CD14-positive monocyte (primary cell): ENCODE measurements around the gene RAB26. TPM values are rescaled to one million over a fixed set of nuclear protein-coding genes. Genes with fewer than 3 reads are reported as not detected.
A peak's percentile ranks its signal among the peaks of the same experiment; 100 is the strongest.
"Not testable (repeated sequence)": the region's sequence is repeated elsewhere in the genome, so short reads cannot be mapped to it uniquely, and the experiment has no call there.

Source experiments
- DNase-seq, 3 donors: peaks; one replicate each; pipeline ENCODE4 v3.0.0-alpha.2; 2011 to 2022
- H2AFZ ChIP-seq: 2 replicates; pipeline ENCODE4 v1.6.0; 2012; ENCODE audit warnings: mild to moderate bottlenecking, low read depth, low read length, inconsistent platforms; ENCODE audit not compliant: insufficient read depth, poor library complexity, severe bottlenecking
- H3K27ac ChIP-seq, 2 donors: 1 replicate in 1 of 2; 2 replicates in 1 of 2; pipeline ENCODE4 v1.5.1; 2012 to 2013; ENCODE audit warnings: low read length in 2 of 2, control low read depth in 1 of 2, inconsistent platforms in 1 of 2, low read depth in 1 of 2, mild to moderate bottlenecking in 1 of 2
- H3K27me3 ChIP-seq, 2 donors: one replicate each; pipeline versions ENCODE4 v1.6.0 to v1.6.1; 2011 to 2013; ENCODE audit warnings: low read length in 2 of 2; ENCODE audit not compliant: control insufficient read depth in 2 of 2, insufficient read depth in 2 of 2
- H3K36me3 ChIP-seq, 2 donors: replicated peaks in 1 of 2; 1 replicate in 1 of 2; 2 replicates in 1 of 2; pipeline versions ENCODE4 v1.5.1 to v1.6.1; 2012 to 2013; ENCODE audit warnings: low read length in 2 of 2, control low read depth in 1 of 2, inconsistent platforms in 1 of 2, mild to moderate bottlenecking in 1 of 2; ENCODE audit not compliant: insufficient read depth in 2 of 2, control insufficient read depth in 1 of 2
- H3K4me1 ChIP-seq, 2 donors: 1 replicate in 1 of 2; 2 replicates in 1 of 2; pipeline versions ENCODE4 v1.5.1 to v1.6.1; 2012 to 2013; ENCODE audit warnings: low read length in 2 of 2, control low read depth in 1 of 2, inconsistent platforms in 1 of 2, mild to moderate bottlenecking in 1 of 2, moderate library complexity in 1 of 2; ENCODE audit not compliant: insufficient read depth in 2 of 2, control insufficient read depth in 1 of 2
- H3K4me2 ChIP-seq: replicated peaks from 2 replicates; pipeline ENCODE3; 2012; ENCODE audit warnings: low read length, moderate library complexity, mild to moderate bottlenecking; ENCODE audit not compliant: poor library complexity, severe bottlenecking; ENCODE audit errors: extremely low read depth
- H3K4me3 ChIP-seq, 3 experiments: fragments of 200-600 bp in 1 of 3; sonication (generic) in 1 of 3; replicated peaks in 1 of 3; 1 replicate in 2 of 3; 2 replicates in 1 of 3; pipeline ENCODE4 v1.5.1; 2011 to 2013; ENCODE audit warnings: low read length in 3 of 3, mild to moderate bottlenecking in 3 of 3, control low read depth in 2 of 3, low read depth in 2 of 3, inconsistent platforms in 1 of 3, moderate library complexity in 1 of 3
- H3K79me2 ChIP-seq: 2 replicates; pipeline ENCODE4 v1.6.0; 2012; ENCODE audit warnings: mild to moderate bottlenecking, control low read depth, inconsistent platforms, low read length, moderate library complexity; ENCODE audit not compliant: insufficient read depth
- H3K9ac ChIP-seq: 2 replicates; pipeline ENCODE4 v1.6.0; 2017; ENCODE audit warnings: low read length, mild to moderate bottlenecking; ENCODE audit not compliant: insufficient read depth, poor library complexity, severe bottlenecking
- H3K9me3 ChIP-seq, 2 donors: replicated peaks in 1 of 2; 1 replicate in 1 of 2; 2 replicates in 1 of 2; pipeline versions ENCODE4 v1.5.1 to v1.6.1; 2012 to 2013; ENCODE audit warnings: low read length in 2 of 2, control low read depth in 1 of 2; ENCODE audit not compliant: control insufficient read depth in 1 of 2, insufficient read depth in 1 of 2
- H4K20me1 ChIP-seq: 2 replicates; pipeline ENCODE4 v1.6.0; 2012; ENCODE audit warnings: mild to moderate bottlenecking, low read length, control low read depth, moderate library complexity; ENCODE audit not compliant: insufficient read depth
- H3K27ac Mint-ChIP-seq, 7 donors: one replicate each; pipeline ENCODE4 v1.8.0; 2020; ENCODE audit warnings: mild to moderate bottlenecking in 7 of 7, mixed read lengths in 7 of 7, moderate library complexity in 6 of 7, inconsistent platforms in 2 of 7
- H3K27me3 Mint-ChIP-seq, 3 donors: one replicate each; pipeline ENCODE4 v1.8.0; 2021 to 2022; ENCODE audit warnings: low read depth in 3 of 3, mild to moderate bottlenecking in 3 of 3, mixed read lengths in 3 of 3, moderate library complexity in 3 of 3, inconsistent platforms in 1 of 3
- H3K36me3 Mint-ChIP-seq, 2 donors: one replicate each; pipeline ENCODE4 v1.8.0; 2020; ENCODE audit warnings: mixed read lengths in 2 of 2, inconsistent platforms in 1 of 2, mild to moderate bottlenecking in 1 of 2
- H3K4me1 Mint-ChIP-seq: one replicate; pipeline ENCODE4 v1.8.0; 2020; ENCODE audit warnings: mild to moderate bottlenecking, mixed read lengths
- H3K4me3 Mint-ChIP-seq, 2 donors: one replicate each; pipeline ENCODE4 v1.8.0; 2020; ENCODE audit warnings: mild to moderate bottlenecking in 2 of 2, mixed read lengths in 2 of 2, moderate library complexity in 1 of 2
- H3K9me3 Mint-ChIP-seq, 7 donors: one replicate each; pipeline ENCODE4 v1.8.0; 2020 to 2022; ENCODE audit warnings: mixed read lengths in 7 of 7, mild to moderate bottlenecking in 6 of 7, moderate library complexity in 6 of 7, inconsistent platforms in 2 of 7
- WGBS: methylation state at CpG from one replicate; pipeline ENCODE4 v1.1.5; 2013; ENCODE audit warnings: missing lambda C conversion rate; ENCODE audit not compliant: insufficient coverage; 5-methylcytosine and 5-hydroxymethylcytosine counted together
- intact Hi-C, 2 donors: fragments of 100-400 bp; cut with micrococcal nuclease; formaldehyde crosslinking; loops; one replicate each; pipeline versions ENCODE4 v1.15.0 to v1.15.1; 2023
- polyA plus RNA-seq, 3 donors: library from polyadenylated mRNA; depleted of rRNA in 1 of 3; unstranded in 2 of 3; stranded (reverse) in 1 of 3; fragments of 300-500 nt in 2 of 3; fragments of >200 nt in 1 of 3; fragmentation: Illumina TruSeq in 2 of 3; gene quantifications; 1 replicate in 2 of 3; 2 replicates in 1 of 3; pipeline ENCODE4 v1.2.3, GENCODE V29; 2012 to 2021

The RAB26 gene
- polyA plus RNA-seq, 3 donors, result not detected

GRCh38 chr16:2111412-2112335 lies 36.8 kb upstream of the RAB26 start:
- H3K4me1 Mint-ChIP-seq, H3K9me3 Mint-ChIP-seq, H2AFZ ChIP-seq, H3K79me2 ChIP-seq, H3K27me3 ChIP-seq, intact Hi-C loops, H3K27me3 Mint-ChIP-seq, H3K4me1 ChIP-seq, DNase-seq, H3K4me3 Mint-ChIP-seq, H3K27ac ChIP-seq, H4K20me1 ChIP-seq, H3K4me3 ChIP-seq, H3K9ac ChIP-seq, H3K27ac Mint-ChIP-seq, H3K4me2 ChIP-seq, H3K9me3 ChIP-seq: not testable (repeated sequence)
- 96% methylated on average over 38 of the region's 65 CpGs for WGBS
- H3K36me3 ChIP-seq, result peaks cover 16 to 21% of the 10 kb centered on the region in 2 donors
- H3K36me3 Mint-ChIP-seq, result peaks cover 22 to 44% of the 10 kb centered on the region in 2 donors

GRCh38 chr16:2112539-2113106 lies 35.8 kb upstream of the RAB26 start:
- WGBS, result 96% methylated on average over 21 of the region's 30 CpGs
- H3K79me2 ChIP-seq, H3K27ac Mint-ChIP-seq, H3K27ac ChIP-seq, intact Hi-C loops, H3K4me1 Mint-ChIP-seq, H3K27me3 ChIP-seq, H3K4me3 ChIP-seq, H3K9me3 Mint-ChIP-seq, H3K4me3 Mint-ChIP-seq, H3K9me3 ChIP-seq, DNase-seq, H4K20me1 ChIP-seq, H3K4me1 ChIP-seq, H2AFZ ChIP-seq, H3K9ac ChIP-seq, H3K4me2 ChIP-seq, H3K27me3 Mint-ChIP-seq: not testable (repeated sequence)
- H3K36me3 Mint-ChIP-seq, result peaks cover 20 to 44% of the 10 kb centered on the region in 2 donors
- H3K36me3 ChIP-seq, result peaks cover 16 to 21% of the 10 kb centered on the region in 2 donors

- H3K27ac Mint-ChIP-seq, H2AFZ ChIP-seq, H3K9me3 Mint-ChIP-seq, H3K27me3 Mint-ChIP-seq, H3K4me1 Mint-ChIP-seq, H3K27ac ChIP-seq, H3K9me3 ChIP-seq, H3K4me1 ChIP-seq, H4K20me1 ChIP-seq, H3K4me2 ChIP-seq, H3K4me3 ChIP-seq, DNase-seq, H3K27me3 ChIP-seq, intact Hi-C loops, H3K9ac ChIP-seq, H3K79me2 ChIP-seq, H3K4me3 Mint-ChIP-seq: not testable (repeated sequence)
- WGBS, result 97% methylated on average over 23 of the region's 26 CpGs
- H3K36me3 ChIP-seq, result peaks cover 16 to 18% of the 10 kb centered on the region in 2 donors
- H3K36me3 Mint-ChIP-seq, result peaks cover 20 to 37% of the 10 kb centered on the region in 2 donors
Measured at GRCh38 chr16:2114225-2114624, 34.2 kb upstream of the RAB26 start.

- H3K9ac ChIP-seq, DNase-seq, H2AFZ ChIP-seq, H3K27ac ChIP-seq, H3K9me3 Mint-ChIP-seq, H3K4me3 Mint-ChIP-seq, H3K9me3 ChIP-seq, H3K4me1 ChIP-seq, H3K27me3 Mint-ChIP-seq, intact Hi-C loops, H3K4me3 ChIP-seq, H3K79me2 ChIP-seq, H3K27me3 ChIP-seq, H4K20me1 ChIP-seq, H3K4me1 Mint-ChIP-seq, H3K4me2 ChIP-seq: not testable (repeated sequence)
- Mint-ChIP-seq H3K36me3 (peaks cover 17 to 30% of the 10 kb centered on the region in 2 donors), H3K27ac (peak overlapping the region in 1 of 7 donors; percentile 54)
- WGBS, result 91% methylated on average over 8 of the region's 34 CpGs
- H3K36me3 ChIP-seq, result peaks cover 16% of the 10 kb centered on the region in 2 donors
Measured at GRCh38 chr16:2114885-2115590, 33.4 kb upstream of the RAB26 start.
